WTC11 (cell line): ENCODE data around the gene RPTOR.

ENCODE experiments used
- ESRRA ChIP-seq: sonication (generic); formaldehyde crosslinking; IDR thresholded peaks from 2 replicates; pipeline ENCODE4 v1.8.1; 2022; ENCODE audit warnings: mild to moderate bottlenecking, missing genetic modification reagents, borderline replicate concordance
- ZBTB21 ChIP-seq: sonication (generic); formaldehyde crosslinking; IDR thresholded peaks from 2 replicates; pipeline ENCODE4 v1.8.1; 2023; ENCODE audit warnings: mild to moderate bottlenecking, missing genetic modification reagents, borderline replicate concordance

- TF ChIP-seq ZBTB21 (CRISPR knock-in tag) (no peak), ESRRA (CRISPR knock-in tag) (no peak)
Measured at GRCh38 chr17:80955671-80956280, 411.1 kb downstream of the RPTOR start.
